Aortic smooth muscle cell (primary cell): ENCODE data around the gene EVI5L. TPM values are rescaled to one million over a fixed set of nuclear protein-coding genes. Genes with fewer than 3 reads are reported as not detected.

Source experiments
- total RNA-seq: library from RNA; depleted of rRNA; stranded (reverse); fragments of >200 nt; gene quantifications from 2 replicates; pipeline ENCODE4 v1.2.3, GENCODE V29; 2014

EVI5L gene
- total RNA-seq, result 13.6 and 15.2 TPM in 2 replicates

GRCh38 chr19:7829561-7830271 is at the start of gene EVI5L:
Gene EVI5L (plus strand): TSS chr19:7830218. CDS start chr19:7846543, 16,325 bp downstream.

GRCh38 chr19:7874076-7874896 is 44.3 kb downstream of the EVI5L start, which contains the start of gene PRR36:
Gene PRR36 (minus strand): TSS chr19:7874390. CDS start chr19:7873689, 701 bp downstream.

GRCh38 chr19:7888145-7888825 is 58.3 kb downstream of the EVI5L start, which contains the start of gene LRRC8E:
Gene LRRC8E (plus strand): TSS chr19:7888510. CDS start chr19:7895604, 7,094 bp downstream.

GRCh38 chr19:7903244-7904073 is 73.4 kb downstream of the EVI5L start, which contains the start of gene MAP2K7:
Gene MAP2K7 (plus strand): TSS chr19:7903877. CDS start chr19:7903945, 68 bp downstream.

Other genes starting within 250 kb of the EVI5L start
- gene CAMSAP3, start 234.4 kb upstream of the EVI5L start, total RNA-seq, result not detected in 2 replicates
- gene XAB2, start 200.7 kb upstream of the EVI5L start, total RNA-seq, result 19.3 and 22.5 TPM in 2 replicates
- gene PET100, start 200.4 kb upstream of the EVI5L start, total RNA-seq, result 37.4 and 45.7 TPM in 2 replicates
- not detected in 2 replicates for gene PCP2, start 196.5 kb upstream of the EVI5L start, total RNA-seq
- 1.4 and 2.0 TPM in 2 replicates for gene STXBP2, start 193.1 kb upstream of the EVI5L start, total RNA-seq
- gene RETN, start 161.2 kb upstream of the EVI5L start, total RNA-seq, result not detected in 2 replicates
- not detected in 2 replicates for gene MCEMP1, start 153.1 kb upstream of the EVI5L start, total RNA-seq
- gene TRAPPC5, start 149.4 kb upstream of the EVI5L start, total RNA-seq, result 102 and 104 TPM in 2 replicates
- not detected in 2 replicates for gene FCER2, start 128.1 kb upstream of the EVI5L start, total RNA-seq
- gene CLEC4G, start 98.1 kb upstream of the EVI5L start, total RNA-seq, result not detected in 2 replicates
- not detected in 2 replicates for gene CD209, start 82.7 kb upstream of the EVI5L start, total RNA-seq
- gene CLEC4M, start 67.0 kb upstream of the EVI5L start, total RNA-seq, result not detected in 2 replicates
- not detected in 2 replicates for gene PRR36, start 44.2 kb downstream of the EVI5L start, total RNA-seq
- 5.5 and 6.9 TPM in 2 replicates for gene LRRC8E, start 58.3 kb downstream of the EVI5L start, total RNA-seq
- gene MAP2K7, start 73.7 kb downstream of the EVI5L start, total RNA-seq, result 8.1 and 8.9 TPM in 2 replicates
- gene TGFBR3L, start 84.6 kb downstream of the EVI5L start, total RNA-seq, result 0.92 and 1.1 TPM in 2 replicates
- gene SNAPC2, start 90.1 kb downstream of the EVI5L start, total RNA-seq, result 13.5 and 18.9 TPM in 2 replicates
- gene CTXN1, start 95.9 kb downstream of the EVI5L start, total RNA-seq, result 2.0 and 2.1 TPM in 2 replicates
- gene TIMM44, start 113.4 kb downstream of the EVI5L start, total RNA-seq, result 48.4 and 54.2 TPM in 2 replicates
- 30.0 and 39.6 TPM in 2 replicates for gene ELAVL1, start 175.4 kb downstream of the EVI5L start, total RNA-seq
- not detected in 2 replicates for gene CCL25, start 222.5 kb downstream of the EVI5L start, total RNA-seq